HUES64 (cell line): ENCODE data around the gene OR7D2.

Experiments used
- H3K27ac ChIP-seq: 2 replicates; pipeline ENCODE4 v1.7.0; 2013; ENCODE audit warnings: low read depth, low read length, inconsistent platforms
- H3K27me3 ChIP-seq: 2 replicates; pipeline ENCODE4 v1.6.1; 2013; ENCODE audit warnings: mild to moderate bottlenecking, low read length; ENCODE audit not compliant: insufficient read depth
- H3K36me3 ChIP-seq: 2 replicates; pipeline ENCODE4 v1.6.1; 2013; ENCODE audit warnings: mild to moderate bottlenecking, low read length; ENCODE audit not compliant: insufficient read depth
- H3K4me1 ChIP-seq: 2 replicates; pipeline ENCODE4 v1.6.1; 2013; ENCODE audit warnings: mild to moderate bottlenecking, low read length, moderate library complexity; ENCODE audit not compliant: insufficient read depth
- H3K4me3 ChIP-seq: 2 replicates; pipeline ENCODE4 v1.5.1; 2013; ENCODE audit warnings: mild to moderate bottlenecking, low read length, moderate library complexity
- H3K9ac ChIP-seq: 2 replicates; pipeline ENCODE4 v1.6.1; 2013; ENCODE audit warnings: mild to moderate bottlenecking, low read depth, low read length
- H3K9me3 ChIP-seq: 2 replicates; pipeline ENCODE4 v1.6.1; 2013; ENCODE audit warnings: low read depth, low read length; ENCODE audit not compliant: insufficient read depth
- WGBS: fragments of 150-250, 120-280 bp; methylation state at CpG from one replicate; pipeline ENCODE4 v1.1.7; 2013; ENCODE audit warnings: missing lambda C conversion rate; 5-methylcytosine and 5-hydroxymethylcytosine counted together

The OR7D2 gene

DNA sequence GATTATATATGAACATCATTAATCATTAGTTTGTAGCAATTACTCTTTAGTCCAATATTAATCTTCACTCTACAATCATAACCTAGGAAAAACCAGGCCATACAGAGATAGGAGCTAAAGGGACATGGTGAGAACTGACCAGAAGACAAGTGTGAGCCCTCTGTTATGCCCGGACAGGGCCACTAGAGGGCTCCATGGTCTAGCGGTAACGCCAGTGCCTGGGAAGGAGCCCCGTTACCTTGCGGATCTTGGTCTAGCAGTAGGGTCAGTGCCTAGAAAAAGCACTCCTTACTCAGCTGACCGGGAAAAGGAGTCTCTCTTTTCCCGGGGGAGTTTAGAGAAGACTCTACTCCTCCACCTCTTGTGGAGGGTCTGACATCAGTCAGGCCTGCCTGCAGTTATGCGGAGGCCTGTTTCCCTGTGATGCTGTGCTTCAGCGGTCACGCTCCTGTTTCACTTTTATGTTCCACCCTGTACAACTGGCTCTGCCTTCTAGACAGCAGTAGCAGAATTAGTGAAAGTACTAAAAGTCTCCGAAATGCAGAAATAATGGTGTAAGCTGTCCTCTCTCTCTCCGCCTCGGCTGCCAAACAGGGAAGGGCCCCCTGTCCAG, 26.8 kb downstream of the OR7D2 start:
- Histone ChIP-seq H3K36me3 (no peaks in the 10 kb centered on the region), H3K27ac (no peak overlapping the region), H3K4me3 (no peak overlapping the region), H3K9me3 (peaks cover 56% of the 10 kb centered on the region), H3K4me1 (no peaks in the 10 kb centered on the region), H3K27me3 (no peaks in the 10 kb centered on the region), H3K9ac (no peak overlapping the region)
- WGBS = 43% methylated on average over 13 of the region's 13 CpGs

DNA sequence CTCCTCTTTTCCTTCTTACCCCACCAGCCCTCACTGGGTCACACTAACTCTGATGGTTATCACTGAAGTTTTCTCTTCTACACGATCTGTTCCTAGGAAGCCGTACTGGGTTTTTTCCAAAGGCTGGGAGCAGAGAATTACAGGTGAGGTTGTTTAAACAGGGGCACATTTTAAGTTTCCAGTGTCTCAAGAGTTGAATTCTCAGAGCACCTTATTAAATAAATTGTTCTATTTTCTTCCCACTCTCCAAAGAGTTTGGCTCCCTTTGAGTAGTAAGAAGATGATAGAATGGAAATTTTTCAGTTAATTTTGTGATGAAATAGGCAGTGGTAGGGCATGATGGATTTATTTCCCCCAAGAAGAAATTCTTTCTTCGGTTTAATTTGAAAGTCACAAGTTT, 40.7 kb downstream of the OR7D2 start, which contains the start of gene OR7D4:
Gene OR7D4, minus strand, starts transcription at position 101 of the 400 bp plus-strand sequence. CDS start 4,752 bp downstream, outside the sequence.
- no peaks in the 10 kb centered on the region for H3K4me1 ChIP-seq
- H3K27me3 ChIP-seq = no peaks in the 10 kb centered on the region
- 72% methylated on average over 3 of the region's 3 CpGs for WGBS
- H3K36me3 ChIP-seq = no peaks in the 10 kb centered on the region
- H3K4me3 ChIP-seq = no peak within 1 kb of the TSS
- H3K9me3 ChIP-seq = peaks cover 88% of the 10 kb centered on the region
- no peak within 1 kb of the TSS for H3K9ac ChIP-seq
- no peak within 1 kb of the TSS for H3K27ac ChIP-seq
